Thyroid gland (tissue), 4 donors: Measurements from ENCODE around the gene NEK6. TPM values are rescaled to one million over a fixed set of nuclear protein-coding genes. Genes with fewer than 3 reads are reported as not detected.

Experiments used
- DNase-seq, 2 donors: peaks; one replicate each; pipeline ENCODE4 v3.0.0-alpha.2; 2019
- H3K27ac ChIP-seq, 3 donors: fragments of 200-600 bp; sonication (generic); 1 replicate in 2 of 3; 2 replicates in 1 of 3; pipeline ENCODE4 v1.5.1; 2016 to 2019; ENCODE audit warnings: mild to moderate bottlenecking in 1 of 3, moderate library complexity in 1 of 3
- H3K27me3 ChIP-seq: fragments of 200-600 bp; sonication (generic); one replicate; pipeline ENCODE4 v1.5.1; 2019
- H3K36me3 ChIP-seq, 2 donors: fragments of 200-600 bp; sonication (generic); one replicate each; pipeline ENCODE4 v1.5.1; 2016 to 2019
- H3K4me1 ChIP-seq, 2 donors: fragments of 200-600 bp; sonication (generic); one replicate each; pipeline ENCODE4 v1.5.1; 2017 to 2019
- H3K4me3 ChIP-seq, 3 donors: fragments of 200-600 bp; sonication (generic); replicated peaks in 1 of 3; 1 replicate in 2 of 3; 2 replicates in 1 of 3; pipeline ENCODE4 v1.5.1; 2016; ENCODE audit warnings: mild to moderate bottlenecking in 1 of 3
- H3K9me3 ChIP-seq: fragments of 200-600 bp; sonication (generic); one replicate; pipeline ENCODE4 v1.5.1; 2017
- CTCF ChIP-seq, 6 experiments: fragments of 200-600 bp in 3 of 6; fragments of 450-650 bp in 3 of 6; sonication (generic) in 3 of 6; IDR thresholded peaks; one replicate each; pipeline ENCODE4 v1.5.1; 2016 to 2019; ENCODE audit warnings: antibody characterized with exemption in 6 of 6, mild to moderate bottlenecking in 2 of 6, inconsistent platforms in 1 of 6, moderate library complexity in 1 of 6
- POLR2A ChIP-seq, 2 donors: fragments of 450-650 bp; IDR thresholded peaks; one replicate each; pipeline ENCODE4 v1.6.1; 2017; ENCODE audit warnings: antibody characterized with exemption in 2 of 2, mild to moderate bottlenecking in 2 of 2, moderate library complexity in 1 of 2
- WGBS, 2 donors: methylation state at CpG; one replicate each; pipeline ENCODE4 v1.1.5; 2017; 5-methylcytosine and 5-hydroxymethylcytosine counted together
- intact Hi-C: fragments of 100-400 bp; cut with DNase I; formaldehyde crosslinking; loops from one replicate; pipeline ENCODE4 v1.15.1; 2023
- total RNA-seq, 4 donors: library from RNA; depleted of rRNA; stranded (reverse); fragments of >200 nt; gene quantifications; one replicate each; pipeline ENCODE4 v1.2.3, GENCODE V29; 2016

The NEK6 gene
- total RNA-seq: 10 to 100 TPM; 10.7 to 12.8 (median 11.0) TPM

DNA sequence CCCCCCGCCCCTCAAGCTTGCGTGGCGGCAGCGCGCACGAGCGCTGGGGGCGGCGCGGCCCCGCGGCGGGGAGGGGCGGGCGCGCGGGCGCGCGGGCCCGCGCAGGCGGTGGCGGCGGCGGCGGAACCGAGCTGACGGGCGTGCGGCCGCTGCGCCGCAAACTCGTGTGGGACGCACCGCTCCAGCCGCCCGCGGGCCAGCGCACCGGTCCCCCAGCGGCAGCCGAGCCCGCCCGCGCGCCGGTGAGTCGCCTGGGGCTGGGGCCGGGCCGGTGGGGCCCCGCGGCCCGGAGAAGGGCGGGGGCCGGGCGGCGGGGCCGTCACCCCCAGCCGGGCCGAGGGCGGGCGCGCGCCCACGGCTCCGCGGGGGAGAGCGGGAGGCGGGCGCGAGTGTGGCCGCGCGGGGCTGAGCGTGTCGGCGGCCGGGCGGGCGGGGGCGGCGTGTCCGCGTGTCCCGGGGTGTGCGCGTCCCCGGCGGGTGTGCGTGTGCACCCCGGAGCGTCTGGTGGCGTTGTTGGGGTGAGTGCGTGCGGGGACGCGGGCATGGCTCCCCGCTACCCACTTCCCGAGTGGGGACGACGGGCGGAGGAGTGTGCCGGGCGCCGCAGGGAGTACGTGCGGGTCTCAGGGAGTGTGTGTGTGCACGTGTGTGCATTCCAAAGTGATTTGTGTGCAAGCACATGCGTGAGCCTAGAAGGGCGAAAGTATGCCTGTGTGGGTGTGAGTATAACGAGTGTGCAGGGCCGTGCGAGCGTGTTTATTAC, at the start of gene NEK6:
Gene NEK6 (plus strand): TSS at position 106 of the 763 bp plus-strand sequence. CDS start 44,016 bp downstream, outside the sequence.
- H3K36me3 ChIP-seq: no peaks in the 10 kb centered on the region
- H3K27ac ChIP-seq: peak within 1 kb of the TSS in 2 of 3 donors; percentile 80 to 85
- H3K4me3 ChIP-seq: peak within 1 kb of the TSS; percentile 19 to 70 (median 59)
- H3K9me3 ChIP-seq: no peaks in the 10 kb centered on the region
- 3 to 10% methylated on average over 2 to 30 of the region's 116 CpGs for WGBS, 2 donors
- peaks cover 9 to 43% of the 10 kb centered on the region in 2 donors for H3K4me1 ChIP-seq
- H3K27me3 ChIP-seq: no peaks in the 10 kb centered on the region
- intact Hi-C loops: no loop called here
- peak in 1 of 2 donors; percentile 30 for DNase-seq
- TF ChIP-seq CTCF (IDR thresholded peaks at IDR 0.05): no peak
- TF ChIP-seq POLR2A (IDR thresholded peaks at IDR 0.05): peak in 1 of 2 donors; percentile 14

GRCh38 chr9:124208571-124208970, 49.2 kb upstream of the NEK6 start:
- no peak overlapping the region for H3K27ac ChIP-seq
- H3K9me3 ChIP-seq: no peaks in the 10 kb centered on the region
- TF ChIP-seq CTCF (IDR thresholded peaks at IDR 0.05) (no peak), POLR2A (IDR thresholded peaks at IDR 0.05) (no peak)
- intact Hi-C loops: no loop called here
- no peaks in the 10 kb centered on the region for H3K36me3 ChIP-seq
- no peak for DNase-seq
- H3K27me3 ChIP-seq: no peaks in the 10 kb centered on the region
- no peaks in the 10 kb centered on the region for H3K4me1 ChIP-seq
- WGBS, 2 donors: 90 to 93% methylated on average over 3 of the region's 3 CpGs
- no peak overlapping the region for H3K4me3 ChIP-seq

DNA sequence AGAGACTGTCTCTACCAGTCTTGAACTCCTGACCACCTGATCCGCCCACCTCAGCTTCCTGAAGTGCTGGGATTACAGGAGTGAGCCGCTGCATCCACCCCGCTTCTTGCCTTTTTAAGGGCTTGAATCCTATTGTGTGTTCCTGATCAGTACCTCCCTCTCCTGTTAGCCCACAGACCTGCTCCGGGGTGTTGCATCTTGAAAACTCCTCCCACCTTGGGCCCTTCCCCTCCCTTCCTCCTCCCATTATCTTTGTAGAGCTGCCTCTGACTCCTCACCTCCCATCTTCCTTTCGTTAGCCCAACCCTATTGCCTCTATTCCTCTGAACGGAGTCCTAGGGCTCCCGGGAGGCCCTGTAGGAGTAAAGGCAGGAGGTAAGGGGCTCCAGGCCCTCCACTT, 48.5 kb upstream of the NEK6 start:
- DNase-seq: no peak
- H3K4me3 ChIP-seq: no peak overlapping the region
- WGBS, 2 donors: 74 to 76% methylated on average over 7 of the region's 7 CpGs
- H3K9me3 ChIP-seq: no peaks in the 10 kb centered on the region
- no peaks in the 10 kb centered on the region for H3K4me1 ChIP-seq
- H3K27me3 ChIP-seq: no peaks in the 10 kb centered on the region
- TF ChIP-seq CTCF (IDR thresholded peaks at IDR 0.05) (no peak), POLR2A (IDR thresholded peaks at IDR 0.05) (no peak)
- no peaks in the 10 kb centered on the region for H3K36me3 ChIP-seq
- intact Hi-C loops: no loop called here
- no peak overlapping the region for H3K27ac ChIP-seq

- WGBS, 2 donors: 98% methylated on average over 2 of the region's 2 CpGs
- no peak for TF ChIP-seq POLR2A (IDR thresholded peaks at IDR 0.05)
- no peak for TF ChIP-seq CTCF (IDR thresholded peaks at IDR 0.05)
Observed at GRCh38 chr9:124209774-124210173, 48.0 kb upstream of the NEK6 start.

GRCh38 chr9:124210697-124211096, 47.1 kb upstream of the NEK6 start:
- TF ChIP-seq POLR2A (IDR thresholded peaks at IDR 0.05): no peak
- TF ChIP-seq CTCF (IDR thresholded peaks at IDR 0.05): no peak
- no peak for DNase-seq
- H3K4me3 ChIP-seq: no peak overlapping the region
- no peak overlapping the region for H3K27ac ChIP-seq
- 80 to 91% methylated on average over 3 of the region's 3 CpGs for WGBS, 2 donors
- H3K4me1 ChIP-seq: no peaks in the 10 kb centered on the region
- H3K9me3 ChIP-seq: no peaks in the 10 kb centered on the region
- intact Hi-C loops: no loop called here
- H3K27me3 ChIP-seq: no peaks in the 10 kb centered on the region
- no peaks in the 10 kb centered on the region for H3K36me3 ChIP-seq

More at GRCh38 chr9:124209774-124210173, 48.0 kb upstream of the NEK6 start:
- Histone ChIP-seq H3K4me3 (no peak overlapping the region), H3K9me3 (no peaks in the 10 kb centered on the region), H3K27me3 (no peaks in the 10 kb centered on the region), H3K27ac (no peak overlapping the region), H3K4me1 (no peaks in the 10 kb centered on the region), H3K36me3 (no peaks in the 10 kb centered on the region)
- no peak for DNase-seq
- intact Hi-C loops: no loop called here
